Breast epithelium (tissue), 4 donors: ENCODE results near the gene ARFGAP1. TPM values are rescaled to one million over a fixed set of nuclear protein-coding genes. Genes with fewer than 3 reads are reported as not detected.

Experiments used
- DNase-seq, 2 donors: peaks; one replicate each; pipeline ENCODE4 v3.0.0-alpha.2; 2019; ENCODE audit warnings: low spot score in 2 of 2
- H3K27ac ChIP-seq, 2 donors: fragments of 200-600 bp; sonication (generic) in 1 of 2; one replicate each; pipeline ENCODE4 v1.5.1; 2016 to 2019; ENCODE audit warnings: mild to moderate bottlenecking in 1 of 2
- H3K27me3 ChIP-seq, 2 donors: fragments of 200-600 bp; sonication (generic) in 1 of 2; one replicate each; pipeline versions ENCODE4 v1.5.1 to v1.6.0; 2017 to 2019; ENCODE audit warnings: control low read depth in 1 of 2, mild to moderate bottlenecking in 1 of 2
- H3K36me3 ChIP-seq: fragments of 200-600 bp; one replicate; pipeline ENCODE4 v1.5.1; 2019
- H3K4me1 ChIP-seq, 2 donors: fragments of 200-600 bp; sonication (generic); one replicate each; pipeline ENCODE4 v1.5.1; 2016 to 2019; ENCODE audit warnings: control low read depth in 1 of 2
- H3K4me3 ChIP-seq, 3 donors: fragments of 200-600 bp; sonication (generic); 1 replicate in 2 of 3; 2 replicates in 1 of 3; pipeline ENCODE4 v1.5.1; 2016 to 2019; ENCODE audit warnings: mild to moderate bottlenecking in 3 of 3, moderate library complexity in 2 of 3
- H3K9me3 ChIP-seq, 2 donors: fragments of 200-600 bp; sonication (generic) in 1 of 2; one replicate each; pipeline ENCODE4 v1.5.1; 2016 to 2019; ENCODE audit warnings: control low read depth in 1 of 2
- CTCF ChIP-seq, 3 donors: fragments of 450-650 bp; IDR thresholded peaks; one replicate each; pipeline ENCODE4 v1.5.1; 2016 to 2017; ENCODE audit warnings: antibody characterized with exemption in 3 of 3, mild to moderate bottlenecking in 3 of 3, moderate library complexity in 3 of 3
- POLR2A ChIP-seq: fragments of 450-650 bp; IDR thresholded peaks from one replicate; pipeline ENCODE4 v1.6.1; 2016; ENCODE audit warnings: antibody characterized with exemption, mild to moderate bottlenecking, moderate library complexity
- POLR2AphosphoS5 ChIP-seq, 3 donors: sonication (generic); formaldehyde crosslinking; IDR thresholded peaks; one replicate each; pipeline ENCODE4 v1.6.1; 2017; ENCODE audit warnings: antibody characterized with exemption in 3 of 3
- intact Hi-C: fragments of 100-400 bp; cut with DNase I; formaldehyde crosslinking; loops from one replicate; pipeline ENCODE4 v1.15.1; 2023; ENCODE audit warnings: low total_unique reads
- total RNA-seq, 3 donors: library from RNA; depleted of rRNA; stranded (reverse); fragments of >200 nt; gene quantifications; one replicate each; pipeline ENCODE4 v1.1.0, GENCODE V29; 2016

Gene ARFGAP1
- total RNA-seq, 3 donors from 2014 or later = 24.3 to 44.6 (median 38.2) TPM

DNA sequence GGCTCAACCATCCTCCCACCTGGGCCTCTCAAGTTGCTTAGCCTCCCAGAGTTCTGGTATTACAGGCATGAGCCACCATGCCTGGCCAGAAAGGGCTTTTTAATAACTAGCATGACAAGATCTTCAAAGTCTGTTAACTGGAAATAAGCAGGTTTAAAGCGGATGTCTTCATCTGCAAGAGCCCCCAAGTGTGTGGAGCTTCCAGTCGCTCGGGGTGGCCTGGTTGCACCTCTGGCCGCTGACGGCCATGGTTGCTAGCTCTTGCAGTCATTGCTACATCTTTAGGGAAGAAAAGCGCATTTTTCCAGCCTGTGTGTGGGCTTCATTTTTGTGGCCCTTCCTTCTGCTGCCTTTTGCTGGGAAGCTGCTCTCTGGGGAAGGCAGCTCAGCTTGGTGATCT is 7.8 kb downstream of the ARFGAP1 start:
- no peak for DNase-seq
- no peaks in the 10 kb centered on the region for H3K36me3 ChIP-seq
- H3K27me3 ChIP-seq = no peaks in the 10 kb centered on the region
- no peaks in the 10 kb centered on the region for H3K4me1 ChIP-seq
- TF ChIP-seq CTCF (IDR thresholded peaks at IDR 0.05) = no peak
- TF ChIP-seq POLR2AphosphoS5 (IDR thresholded peaks at IDR 0.05) = no peak
- TF ChIP-seq POLR2A = no peak
- no peak overlapping the region for H3K27ac ChIP-seq
- intact Hi-C loops = no loop called here
- H3K9me3 ChIP-seq = no peaks in the 10 kb centered on the region
- no peak overlapping the region for H3K4me3 ChIP-seq

DNA sequence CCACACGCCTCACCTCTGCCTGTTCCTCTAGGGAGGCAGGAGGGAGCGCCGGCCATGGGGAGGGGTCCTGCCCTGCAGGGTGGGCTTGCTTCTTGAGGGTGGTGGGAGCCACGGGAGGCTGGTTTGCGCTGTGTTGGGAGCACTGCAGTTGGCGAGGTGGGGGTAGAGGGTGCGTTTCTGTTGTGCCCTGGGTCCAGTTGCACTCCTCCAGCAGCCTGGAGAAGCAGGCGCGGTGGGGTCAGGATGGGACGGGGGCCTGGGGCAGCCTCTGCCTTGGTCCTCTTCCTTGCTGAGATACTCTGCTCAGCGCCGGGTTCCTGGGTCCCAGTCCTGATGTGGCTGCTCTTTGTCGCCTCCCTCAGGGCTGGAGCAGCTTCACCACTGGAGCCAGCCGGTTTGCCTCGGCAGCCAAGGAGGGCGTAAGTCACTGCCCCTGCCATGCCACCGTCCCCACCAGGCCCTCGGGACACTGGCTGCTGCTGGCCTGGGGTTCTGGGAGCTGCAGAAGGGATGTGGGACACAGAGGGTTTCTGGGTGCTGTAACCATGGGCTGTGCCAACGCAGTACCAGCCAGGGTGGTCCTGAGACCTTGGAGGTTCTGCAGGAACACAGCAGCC is 8.4 kb downstream of the ARFGAP1 start:
- no peak for DNase-seq
- no peaks in the 10 kb centered on the region for H3K27me3 ChIP-seq
- no peak overlapping the region for H3K27ac ChIP-seq
- no peaks in the 10 kb centered on the region for H3K4me1 ChIP-seq
- TF ChIP-seq POLR2AphosphoS5 (IDR thresholded peaks at IDR 0.05) (no peak), POLR2A (no peak), CTCF (IDR thresholded peaks at IDR 0.05) (no peak)
- no peaks in the 10 kb centered on the region for H3K36me3 ChIP-seq
- no peak overlapping the region for H3K4me3 ChIP-seq
- intact Hi-C loops = no loop called here
- H3K9me3 ChIP-seq = no peaks in the 10 kb centered on the region

DNA sequence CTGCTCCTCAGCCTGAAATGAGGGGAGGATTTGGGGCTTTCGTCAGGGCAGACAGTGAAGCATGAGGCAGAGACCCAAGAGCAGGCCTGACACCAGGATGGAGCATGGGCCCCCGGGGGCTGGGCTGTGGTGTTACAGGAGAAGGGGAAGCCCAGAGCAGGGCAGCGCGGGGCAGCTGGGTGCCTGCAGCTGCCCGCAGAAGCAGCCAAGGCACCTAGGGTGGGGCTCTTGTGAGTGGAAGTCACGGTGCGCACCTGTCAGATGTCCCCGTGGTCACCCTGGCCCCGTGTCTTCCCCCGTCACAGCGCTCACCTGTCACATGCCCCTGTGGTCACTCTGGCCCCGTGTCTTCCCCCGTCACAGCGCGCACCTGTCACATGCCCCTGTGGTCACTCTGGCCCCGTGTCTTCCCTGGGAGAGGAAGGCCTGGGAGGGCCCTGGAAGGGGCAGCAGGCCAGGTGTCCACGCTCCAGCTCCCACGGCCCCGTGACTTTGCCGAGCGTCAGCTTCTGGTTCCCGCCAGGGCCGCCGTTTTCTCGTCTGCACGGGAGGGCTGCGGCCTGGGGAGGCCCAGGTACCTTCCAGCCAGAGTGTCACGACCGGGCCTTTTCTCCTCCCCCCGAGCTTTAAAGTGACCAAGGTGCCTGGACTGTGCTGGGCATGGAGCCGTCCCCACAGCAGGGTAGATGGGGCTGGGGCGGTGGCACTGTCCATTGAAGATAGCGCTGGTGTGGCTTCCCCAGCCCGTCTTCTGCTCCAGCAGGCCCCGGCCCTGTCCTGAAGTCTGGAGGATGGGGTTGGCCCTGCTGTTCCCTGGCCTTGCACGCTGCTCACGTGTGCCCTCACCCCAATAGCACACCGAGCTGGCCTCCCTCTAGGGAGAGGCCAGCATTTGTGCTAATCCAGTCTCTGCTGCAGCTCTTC is 9.4 kb downstream of the ARFGAP1 start:
- DNase-seq = no peak
- Histone ChIP-seq H3K36me3 (no peaks in the 10 kb centered on the region), H3K27ac (no peak overlapping the region), H3K4me3 (no peak overlapping the region), H3K9me3 (no peaks in the 10 kb centered on the region), H3K4me1 (no peaks in the 10 kb centered on the region), H3K27me3 (no peaks in the 10 kb centered on the region)
- TF ChIP-seq POLR2A (no peak), CTCF (IDR thresholded peaks at IDR 0.05) (no peak), POLR2AphosphoS5 (IDR thresholded peaks at IDR 0.05) (no peak)
- intact Hi-C loops = no loop called here

DNA sequence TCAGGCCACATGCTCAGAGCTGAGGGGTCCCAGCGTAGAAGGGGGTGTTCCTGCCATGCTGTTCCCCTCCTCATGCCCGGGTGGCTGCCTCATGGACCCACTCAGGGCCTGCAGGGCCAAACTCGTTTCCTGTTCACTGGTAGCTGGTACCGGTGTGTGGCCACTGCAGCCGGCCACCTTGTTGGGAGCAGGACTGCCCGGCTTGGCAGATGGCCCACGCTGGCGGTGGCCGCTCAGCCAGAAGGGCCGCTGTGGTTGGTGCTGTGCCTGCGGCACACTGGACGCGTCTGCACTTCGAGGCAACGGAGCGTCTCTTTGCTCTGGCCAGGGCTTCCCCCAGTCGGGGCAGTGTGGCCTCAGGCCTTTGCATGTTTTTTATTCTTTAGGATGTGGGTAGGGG is 10.3 kb downstream of the ARFGAP1 start:
- no peaks in the 10 kb centered on the region for H3K36me3 ChIP-seq
- no peaks in the 10 kb centered on the region for H3K27me3 ChIP-seq
- H3K27ac ChIP-seq = no peak overlapping the region
- intact Hi-C loops = no loop called here
- no peak overlapping the region for H3K4me3 ChIP-seq
- TF ChIP-seq CTCF (IDR thresholded peaks at IDR 0.05) (no peak), POLR2AphosphoS5 (IDR thresholded peaks at IDR 0.05) (no peak), POLR2A (no peak)
- no peak for DNase-seq
- H3K9me3 ChIP-seq = no peaks in the 10 kb centered on the region
- H3K4me1 ChIP-seq = no peaks in the 10 kb centered on the region

- DNase-seq = no peak
- H3K36me3 ChIP-seq = no peaks in the 10 kb centered on the region
- H3K27ac ChIP-seq = no peak overlapping the region
- intact Hi-C loops = no loop called here
- H3K9me3 ChIP-seq = no peaks in the 10 kb centered on the region
- TF ChIP-seq POLR2AphosphoS5 (IDR thresholded peaks at IDR 0.05) (no peak), CTCF (IDR thresholded peaks at IDR 0.05) (no peak), POLR2A (no peak)
- no peaks in the 10 kb centered on the region for H3K4me1 ChIP-seq
- no peaks in the 10 kb centered on the region for H3K27me3 ChIP-seq
- H3K4me3 ChIP-seq = no peak overlapping the region
Observed at GRCh38 chr20:63283397-63284082, 10.9 kb downstream of the ARFGAP1 start.
